ENCODE data around the gene NTRK3. TPM values are rescaled to one million over a fixed set of nuclear protein-coding genes. Genes with fewer than 3 reads are reported as not detected.

The NTRK3 gene
- total RNA-seq, 6 experiments from 2014 or later = 0.02 TPM; not detected in 5

DNA sequence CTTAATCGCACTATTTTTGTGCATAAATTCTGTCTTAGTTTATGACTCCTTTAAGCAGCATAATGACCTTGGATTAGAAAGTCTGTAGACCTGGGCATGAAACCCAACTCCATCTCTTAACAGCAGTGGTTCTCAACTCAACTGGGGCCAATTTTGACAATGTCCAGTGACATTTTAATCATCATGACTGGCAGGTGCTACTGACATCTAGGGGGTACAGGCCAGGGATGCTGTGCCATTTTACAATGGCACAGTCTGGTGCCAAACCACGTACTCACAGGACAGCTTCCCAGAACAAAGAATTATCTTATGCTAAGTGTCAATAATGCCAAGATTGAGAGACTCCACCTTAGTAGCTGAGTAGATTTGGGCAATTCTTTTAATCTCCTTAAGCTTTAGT is 405.0 kb downstream of the NTRK3 start:
- peaks cover 11% of the 10 kb centered on the region for H3K4me1 Mint-ChIP-seq (ENCODE audit: low read depth)
- H3K27me3 Mint-ChIP-seq (ENCODE audit: insufficient read depth) = no peaks in the 10 kb centered on the region; the same call in 1 of the 2 replicates
- TF ChIP-seq, protein P1, sequence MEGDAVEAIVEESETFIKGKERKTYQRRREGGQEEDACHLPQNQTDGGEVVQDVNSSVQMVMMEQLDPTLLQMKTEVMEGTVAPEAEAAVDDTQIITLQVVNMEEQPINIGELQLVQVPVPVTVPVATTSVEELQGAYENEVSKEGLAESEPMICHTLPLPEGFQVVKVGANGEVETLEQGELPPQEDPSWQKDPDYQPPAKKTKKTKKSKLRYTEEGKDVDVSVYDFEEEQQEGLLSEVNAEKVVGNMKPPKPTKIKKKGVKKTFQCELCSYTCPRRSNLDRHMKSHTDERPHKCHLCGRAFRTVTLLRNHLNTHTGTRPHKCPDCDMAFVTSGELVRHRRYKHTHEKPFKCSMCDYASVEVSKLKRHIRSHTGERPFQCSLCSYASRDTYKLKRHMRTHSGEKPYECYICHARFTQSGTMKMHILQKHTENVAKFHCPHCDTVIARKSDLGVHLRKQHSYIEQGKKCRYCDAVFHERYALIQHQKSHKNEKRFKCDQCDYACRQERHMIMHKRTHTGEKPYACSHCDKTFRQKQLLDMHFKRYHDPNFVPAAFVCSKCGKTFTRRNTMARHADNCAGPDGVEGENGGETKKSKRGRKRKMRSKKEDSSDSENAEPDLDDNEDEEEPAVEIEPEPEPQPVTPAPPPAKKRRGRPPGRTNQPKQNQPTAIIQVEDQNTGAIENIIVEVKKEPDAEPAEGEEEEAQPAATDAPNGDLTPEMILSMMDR (IDR thresholded peaks at IDR 0.05) = no peak
- H3K9me3 Mint-ChIP-seq = no peaks in the 10 kb centered on the region
- DNase-seq = no peak
- no peak overlapping the region for H3K27ac Mint-ChIP-seq
- H3K36me3 Mint-ChIP-seq (ENCODE audit: low read depth) = no peaks in the 10 kb centered on the region
- H3K4me3 Mint-ChIP-seq = no peak overlapping the region

DNA sequence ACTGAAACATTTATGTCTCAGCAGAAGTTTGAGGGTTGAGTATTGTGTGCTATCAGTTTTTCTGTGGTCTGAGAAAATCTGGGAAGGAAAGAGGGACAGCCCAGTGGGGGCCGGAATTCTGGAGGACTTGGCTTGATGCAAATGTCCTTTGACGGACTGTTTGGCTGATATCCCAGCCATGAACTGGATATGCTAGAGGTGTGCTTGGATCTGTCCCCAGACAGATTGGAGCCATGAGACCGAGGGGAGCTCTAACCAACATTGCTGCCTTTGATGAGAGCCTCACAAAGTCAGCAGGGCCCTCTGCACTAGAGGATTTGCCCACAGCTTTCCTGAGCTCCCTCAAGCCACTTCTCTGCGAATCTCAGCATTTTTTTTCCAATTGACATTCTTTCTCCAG is 405.6 kb downstream of the NTRK3 start:
- Mint-ChIP-seq H3K27me3 (ENCODE audit: insufficient read depth) (no peaks in the 10 kb centered on the region), H3K4me1 (ENCODE audit: low read depth) (peaks cover 11% of the 10 kb centered on the region), H3K4me3 (no peak overlapping the region), H3K9me3 (no peaks in the 10 kb centered on the region), H3K27ac (no peak overlapping the region), H3K36me3 (ENCODE audit: low read depth) (no peaks in the 10 kb centered on the region)
- no peak for DNase-seq
- TF ChIP-seq, protein P1 (IDR thresholded peaks at IDR 0.05) = no peak

GRCh38 chr15:87849181-87849580 is 407.4 kb downstream of the NTRK3 start:
- Mint-ChIP-seq H3K9me3 (no peaks in the 10 kb centered on the region), H3K27me3 (ENCODE audit: insufficient read depth) (no peaks in the 10 kb centered on the region), H3K4me1 (ENCODE audit: low read depth) (peaks cover 11% of the 10 kb centered on the region), H3K36me3 (ENCODE audit: low read depth) (no peaks in the 10 kb centered on the region), H3K27ac (no peak overlapping the region), H3K4me3 (no peak overlapping the region)
- TF ChIP-seq, protein P1 (IDR thresholded peaks at IDR 0.05) = no peak
- DNase-seq = no peak

- no peaks in the 10 kb centered on the region for H3K36me3 Mint-ChIP-seq (ENCODE audit: low read depth)
- no peak overlapping the region for H3K4me3 Mint-ChIP-seq
- TF ChIP-seq, protein P1 (IDR thresholded peaks at IDR 0.05) = no peak
- H3K27me3 Mint-ChIP-seq (ENCODE audit: insufficient read depth) = no peaks in the 10 kb centered on the region
- peaks cover 11% of the 10 kb centered on the region for H3K4me1 Mint-ChIP-seq (ENCODE audit: low read depth)
- no peak for DNase-seq
- no peaks in the 10 kb centered on the region for H3K9me3 Mint-ChIP-seq
- no peak overlapping the region for H3K27ac Mint-ChIP-seq
Observed at GRCh38 chr15:87848012-87848411, 408.5 kb downstream of the NTRK3 start.

GRCh38 chr15:87846746-87847145 is 409.8 kb downstream of the NTRK3 start:
- TF ChIP-seq, protein P1 (IDR thresholded peaks at IDR 0.05) = no peak
- Mint-ChIP-seq H3K4me3 (no peak overlapping the region), H3K36me3 (ENCODE audit: low read depth) (no peaks in the 10 kb centered on the region), H3K9me3 (no peaks in the 10 kb centered on the region), H3K27ac (no peak overlapping the region), H3K4me1 (ENCODE audit: low read depth) (peaks cover 11% of the 10 kb centered on the region), H3K27me3 (ENCODE audit: insufficient read depth) (peaks cover 3% of the 10 kb centered on the region)
- no peak for DNase-seq

DNA sequence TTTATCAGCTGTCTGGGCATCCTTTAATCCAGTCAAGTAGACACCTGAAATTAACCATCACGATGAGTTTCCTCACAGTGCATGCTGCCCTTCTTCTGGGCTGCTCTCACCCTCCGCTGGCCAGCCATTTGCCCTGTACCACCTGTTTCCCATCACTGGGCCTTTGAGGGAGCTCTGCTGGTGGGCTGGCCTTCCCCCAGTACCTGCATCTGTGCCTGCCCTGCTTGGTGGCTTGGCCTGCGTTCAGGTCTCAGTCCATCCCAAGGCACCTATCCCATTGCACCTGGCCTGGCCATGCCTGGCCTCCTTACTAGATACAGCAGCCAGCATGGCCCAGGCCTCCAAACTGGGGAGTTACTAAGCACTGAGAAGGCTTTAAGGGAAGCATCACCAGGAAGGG is 413.2 kb downstream of the NTRK3 start:
- Mint-ChIP-seq H3K4me3 (no peak overlapping the region), H3K9me3 (no peaks in the 10 kb centered on the region), H3K27me3 (ENCODE audit: insufficient read depth) (peaks cover 3% of the 10 kb centered on the region), H3K27ac (no peak overlapping the region), H3K36me3 (ENCODE audit: low read depth) (no peaks in the 10 kb centered on the region), H3K4me1 (ENCODE audit: low read depth) (no peaks in the 10 kb centered on the region)
- TF ChIP-seq, protein P1 (IDR thresholded peaks at IDR 0.05) = no peak
- DNase-seq = no peak

Measured in HFFc6 (cell line).